A549 treated with dexamethasone at 1 μM for 4 hours (cell line): ENCODE measurements around the gene SPIN2B. TPM values are rescaled to one million over a fixed set of nuclear protein-coding genes. Genes with fewer than 3 reads are reported as not detected.

Experiments used
- total RNA-seq: library from RNA; stranded (reverse); fragments of 200-300 nt; extraction: Qiagen RNA extraction; gene quantifications from 5 replicates; pipeline ENCODE4 v1.2.3, GENCODE V29; 2022

Gene SPIN2B
- total RNA-seq, result 8.4 to 10.5 TPM (median 9.5 TPM) in 5 replicates

GRCh38 chrX:57121162-57121755 is at the start of gene SPIN2B:
Gene SPIN2B, minus strand, starts transcription at chrX:57121548.

GRCh38 chrX:57137073-57137472 is 15.7 kb upstream of the SPIN2B start, which contains the start of gene SPIN2A:
Gene SPIN2A, minus strand, starts transcription at chrX:57137397. Its CDS starts 800 bp downstream, at chrX:57136597.

Other genes starting within 250 kb of the SPIN2B start
- 5.0 to 6.3 TPM (median 5.9 TPM) in 5 replicates for gene SPIN3, start 126.0 kb downstream of the SPIN2B start, total RNA-seq
- gene SPIN2A, start 15.8 kb upstream of the SPIN2B start, total RNA-seq, result 0.09 to 0.16 TPM (median 0.11 TPM) in 4 of 5 replicates, not detected in the other
- 0.06 to 0.19 TPM (median 0.16 TPM) in 5 replicates for gene FAAH2, start 165.2 kb upstream of the SPIN2B start, total RNA-seq